DND-41 (cell line): Measurements from ENCODE around the gene RPP25L.

Experiments used
- ATAC-seq: fragments of 200-7000 bp; cut with Tn5 transposase; 3 replicates; pipeline ENCODE4 v1.9.1; 2021; ENCODE audit warnings: low read depth; ENCODE audit not compliant: insufficient read depth
- DNase-seq: peaks from one replicate; pipeline ENCODE4 v3.0.0-alpha.2; 2020
- H2AFZ ChIP-seq: 2 replicates; pipeline ENCODE4 v1.6.0; 2012; ENCODE audit warnings: low read depth, low read length
- H3K27ac ChIP-seq: 2 replicates; pipeline ENCODE4 v1.5.1; 2012; ENCODE audit warnings: low read length, inconsistent platforms
- H3K27me3 ChIP-seq: fragments of 200-600 bp; sonication (generic); 2 replicates; pipeline ENCODE4 v1.6.0; 2012; ENCODE audit warnings: low read length, mild to moderate bottlenecking, inconsistent platforms; ENCODE audit not compliant: insufficient read depth, poor library complexity
- H3K36me3 ChIP-seq: 2 replicates; pipeline ENCODE4 v1.5.1; 2012; ENCODE audit warnings: low read length, inconsistent platforms; ENCODE audit not compliant: insufficient read depth
- H3K4me1 ChIP-seq: 2 replicates; pipeline ENCODE4 v1.5.1; 2012; ENCODE audit warnings: mild to moderate bottlenecking, low read length; ENCODE audit not compliant: insufficient read depth
- H3K4me2 ChIP-seq: 2 replicates; pipeline ENCODE4 v1.6.0; 2012; ENCODE audit warnings: mild to moderate bottlenecking, moderate library complexity, low read length, inconsistent platforms; ENCODE audit not compliant: insufficient read depth
- H3K4me3 ChIP-seq, 2 experiments: fragments of 200-600 bp in 1 of 2; shearing (Covaris generic) in 1 of 2; 2 replicates each; pipeline ENCODE4 v1.5.1; 2012 to 2016; ENCODE audit warnings: inconsistent platforms in 2 of 2, low read length in 2 of 2, mild to moderate bottlenecking in 2 of 2, low read depth in 1 of 2, moderate library complexity in 1 of 2
- H3K79me2 ChIP-seq: 2 replicates; pipeline ENCODE4 v1.6.0; 2012; ENCODE audit warnings: low read length, inconsistent platforms; ENCODE audit not compliant: insufficient read depth
- H3K9ac ChIP-seq: 2 replicates; pipeline ENCODE4 v1.6.0; 2012; ENCODE audit warnings: low read depth, mild to moderate bottlenecking, inconsistent platforms, low read length, moderate library complexity
- H3K9me3 ChIP-seq: 2 replicates; pipeline ENCODE4 v1.5.1; 2012; ENCODE audit warnings: low read length, moderate library complexity, mild to moderate bottlenecking, inconsistent platforms; ENCODE audit not compliant: insufficient read depth, severe bottlenecking
- H4K20me1 ChIP-seq: 2 replicates; pipeline ENCODE4 v1.6.0; 2012; ENCODE audit warnings: low read length; ENCODE audit not compliant: insufficient read depth
- EZH2 ChIP-seq: IDR thresholded peaks from 3 replicates; pipeline ENCODE4 v1.6.1; 2012; ENCODE audit warnings: borderline replicate concordance, low read depth, mild to moderate bottlenecking, moderate library complexity, low read length, inconsistent platforms; ENCODE audit not compliant: severe bottlenecking
- TF ChIP-seq, protein P1 (sequence below): IDR thresholded peaks from 2 replicates; pipeline ENCODE4 v1.5.1; 2012; ENCODE audit warnings: borderline replicate concordance, low read length, moderate library complexity, mild to moderate bottlenecking; ENCODE audit not compliant: poor library complexity, severe bottlenecking; ENCODE audit errors: extremely low read depth

RPP25L gene

DNA sequence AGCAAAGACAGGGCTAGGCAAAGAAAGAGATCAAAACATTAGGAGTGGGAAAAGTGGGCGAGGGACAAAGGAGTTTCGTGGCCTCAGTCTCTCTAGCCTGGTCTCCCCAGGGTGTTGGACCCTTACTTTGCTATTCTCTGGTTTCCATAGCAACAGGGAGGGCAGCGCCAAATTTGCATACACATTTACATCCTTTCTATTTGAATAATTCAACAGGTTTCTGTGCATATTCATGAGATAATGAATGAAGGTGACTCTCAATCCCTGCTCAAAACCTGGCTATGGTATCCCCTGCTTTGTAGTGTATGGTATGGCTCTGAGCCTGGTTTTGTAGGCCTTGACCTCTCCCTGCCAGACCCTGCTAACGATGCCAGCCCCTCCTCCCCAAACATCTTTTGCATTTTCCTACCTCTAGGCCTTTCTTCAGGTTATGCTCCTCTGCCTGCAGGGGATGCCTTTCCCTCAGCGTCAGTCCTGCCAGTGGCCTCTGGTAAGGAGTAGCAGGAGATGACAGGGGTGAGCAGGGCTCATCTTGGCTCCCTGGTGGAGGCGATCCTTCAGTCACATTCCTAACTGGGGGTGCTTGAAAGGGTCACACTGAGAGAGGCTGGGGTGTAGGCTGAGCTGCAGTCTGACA, 9.8 kb downstream of the RPP25L start:
- Histone ChIP-seq H3K79me2 (no peaks in the 10 kb centered on the region), H3K4me3 (no peak overlapping the region), H4K20me1 (no peaks in the 10 kb centered on the region; the same call in 1 of the 2 replicates), H2AFZ (no peak overlapping the region), H3K36me3 (no peaks in the 10 kb centered on the region), H3K27ac (no peak overlapping the region), H3K4me1 (no peaks in the 10 kb centered on the region), H3K9me3 (no peaks in the 10 kb centered on the region), H3K4me2 (no peak overlapping the region), H3K9ac (no peak overlapping the region), H3K27me3 (no peaks in the 10 kb centered on the region)
- ATAC-seq: no peak
- no peak for DNase-seq
- TF ChIP-seq, protein P1, sequence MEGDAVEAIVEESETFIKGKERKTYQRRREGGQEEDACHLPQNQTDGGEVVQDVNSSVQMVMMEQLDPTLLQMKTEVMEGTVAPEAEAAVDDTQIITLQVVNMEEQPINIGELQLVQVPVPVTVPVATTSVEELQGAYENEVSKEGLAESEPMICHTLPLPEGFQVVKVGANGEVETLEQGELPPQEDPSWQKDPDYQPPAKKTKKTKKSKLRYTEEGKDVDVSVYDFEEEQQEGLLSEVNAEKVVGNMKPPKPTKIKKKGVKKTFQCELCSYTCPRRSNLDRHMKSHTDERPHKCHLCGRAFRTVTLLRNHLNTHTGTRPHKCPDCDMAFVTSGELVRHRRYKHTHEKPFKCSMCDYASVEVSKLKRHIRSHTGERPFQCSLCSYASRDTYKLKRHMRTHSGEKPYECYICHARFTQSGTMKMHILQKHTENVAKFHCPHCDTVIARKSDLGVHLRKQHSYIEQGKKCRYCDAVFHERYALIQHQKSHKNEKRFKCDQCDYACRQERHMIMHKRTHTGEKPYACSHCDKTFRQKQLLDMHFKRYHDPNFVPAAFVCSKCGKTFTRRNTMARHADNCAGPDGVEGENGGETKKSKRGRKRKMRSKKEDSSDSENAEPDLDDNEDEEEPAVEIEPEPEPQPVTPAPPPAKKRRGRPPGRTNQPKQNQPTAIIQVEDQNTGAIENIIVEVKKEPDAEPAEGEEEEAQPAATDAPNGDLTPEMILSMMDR: no peak
- TF ChIP-seq EZH2: no peak

DNA sequence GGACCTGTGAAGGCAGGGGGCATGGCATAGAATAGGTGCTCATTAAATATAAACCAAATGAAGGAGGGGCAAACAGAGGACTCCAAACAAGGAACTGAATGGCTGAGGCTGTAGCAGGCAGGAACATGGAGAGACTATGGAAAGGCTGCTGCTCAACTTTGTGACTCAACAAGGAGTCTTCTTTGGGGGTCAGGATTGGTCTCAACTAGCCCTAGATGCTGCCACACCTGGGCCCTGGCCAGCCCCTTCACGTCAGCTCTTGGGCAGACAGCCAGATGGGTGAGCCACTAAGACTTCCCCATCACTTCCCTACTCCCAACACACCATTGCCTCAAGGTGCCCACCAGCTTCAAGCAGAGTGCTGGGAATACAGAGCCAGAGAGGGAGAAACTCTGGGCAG, 11.0 kb downstream of the RPP25L start:
- Histone ChIP-seq H3K9ac (no peak overlapping the region), H3K79me2 (no peaks in the 10 kb centered on the region), H3K4me1 (no peaks in the 10 kb centered on the region), H3K4me2 (no peak overlapping the region), H3K4me3 (no peak overlapping the region), H3K27ac (no peak overlapping the region), H2AFZ (no peak overlapping the region), H3K27me3 (no peaks in the 10 kb centered on the region), H4K20me1 (no peaks in the 10 kb centered on the region; the same call in 1 of the 2 replicates), H3K9me3 (no peaks in the 10 kb centered on the region), H3K36me3 (no peaks in the 10 kb centered on the region)
- ATAC-seq: no peak
- no peak for DNase-seq
- no peak for TF ChIP-seq EZH2
- TF ChIP-seq, protein P1: no peak

DNA sequence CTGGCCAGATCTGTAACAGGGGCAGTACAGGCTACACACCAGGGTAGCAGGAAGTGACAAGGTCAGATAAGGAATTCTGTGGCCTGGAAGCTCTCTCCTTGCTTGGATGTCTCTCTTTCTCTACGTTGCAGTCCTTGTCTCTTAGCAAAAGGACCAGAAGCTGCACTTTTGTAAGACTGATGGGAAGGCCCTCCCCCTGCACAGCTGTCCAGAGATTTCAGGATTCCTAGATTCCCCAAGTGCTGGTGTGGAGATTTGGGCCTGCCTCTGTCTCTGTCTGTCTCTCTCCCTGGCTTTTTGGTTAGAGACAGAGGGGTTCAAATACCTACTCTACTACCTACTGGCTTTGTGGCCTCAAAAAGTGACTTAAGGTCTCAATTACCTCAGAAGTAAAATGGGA, 12.4 kb downstream of the RPP25L start:
- no peak overlapping the region for H3K9ac ChIP-seq
- TF ChIP-seq, protein P1: no peak
- TF ChIP-seq EZH2: no peak
- H3K4me1 ChIP-seq: no peaks in the 10 kb centered on the region
- H3K27me3 ChIP-seq: peaks cover 1% of the 10 kb centered on the region
- no peaks in the 10 kb centered on the region for H3K79me2 ChIP-seq
- H3K27ac ChIP-seq: no peak overlapping the region
- DNase-seq (no peak), ATAC-seq (no peak)
- H3K9me3 ChIP-seq: no peaks in the 10 kb centered on the region
- H2AFZ ChIP-seq: no peak overlapping the region
- H3K36me3 ChIP-seq: no peaks in the 10 kb centered on the region
- H3K4me3 ChIP-seq: no peak overlapping the region
- H4K20me1 ChIP-seq: no peaks in the 10 kb centered on the region; the same call in 1 of the 2 replicates
- H3K4me2 ChIP-seq: no peak overlapping the region
